ENCODE data around the gene GPR63. TPM values are rescaled to one million over a fixed set of nuclear protein-coding genes. Genes with fewer than 3 reads are reported as not detected.

Gene GPR63
- total and polyA plus RNA-seq, 4 donors = 0.03 to 0.14 (median 0.08) TPM; not detected in 1

DNA sequence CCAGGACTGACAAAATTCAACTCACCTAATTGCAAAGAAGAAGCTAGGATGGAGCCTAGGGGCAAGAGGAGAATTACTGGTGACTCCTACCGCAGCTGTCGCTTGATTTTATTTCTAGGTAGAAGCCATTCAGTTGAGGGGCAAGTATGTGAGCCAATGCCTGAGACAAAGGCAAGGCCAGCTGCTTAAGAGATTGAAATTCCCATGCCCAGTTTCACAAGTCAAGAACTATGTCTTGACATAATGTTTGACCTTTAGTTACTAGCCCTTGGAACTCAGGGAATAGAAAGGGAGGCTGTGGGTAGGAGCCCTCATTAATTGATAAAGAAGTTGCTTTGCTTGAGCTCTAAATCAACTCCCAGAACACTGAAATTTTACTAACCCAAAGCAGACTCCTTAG lies 54.0 kb downstream of the GPR63 start:
- Histone ChIP-seq H3K9ac (ENCODE audit: low read depth in 1 of 2, low read length in 2 of 2) (no peak overlapping the region), H3K27me3 (ENCODE audit: control insufficient read depth in 4 of 4, insufficient read depth in 4 of 4, low read length in 3 of 4) (peaks cover 0 to 2% (median 0%) of the 10 kb centered on the region in 4 donors), H3K4me3 (ENCODE audit: low read depth in 1 of 3, low read length in 3 of 3) (no peak overlapping the region), H3K4me1 (ENCODE audit: control insufficient read depth in 4 of 4, insufficient read depth in 4 of 4, low read length in 3 of 4) (no peaks in the 10 kb centered on the region), H3K9me3 (ENCODE audit: control insufficient read depth in 4 of 4, low read length in 3 of 4) (no peaks in the 10 kb centered on the region), H3K27ac (ENCODE audit: low read depth in 1 of 2, low read length in 2 of 2) (no peak overlapping the region), H3K36me3 (ENCODE audit: control insufficient read depth in 4 of 4, insufficient read depth in 3 of 4, low read depth in 1 of 4, low read length in 3 of 4) (no peaks in the 10 kb centered on the region)
- 90% methylated on average over 2 of the region's 2 CpGs for WGBS
- DNase-seq (ENCODE audit: low spot score) = no peak
- TF ChIP-seq FOXA1 (IDR thresholded peaks at IDR 0.05) (no peak), RXRA (IDR thresholded peaks at IDR 0.05) (no peak), JUND (IDR thresholded peaks at IDR 0.05) (no peak), EGR1 (IDR thresholded peaks at IDR 0.05; ENCODE audit: low read depth in 2 of 2) (no peak), RAD21 (IDR thresholded peaks at IDR 0.05) (no peak), NR2F2 (IDR thresholded peaks at IDR 0.05) (no peak), HNF4A (conservative IDR thresholded peaks at IDR 0.05) (no peak), FOXA2 (IDR thresholded peaks at IDR 0.05) (no peak)
- TF ChIP-seq, protein P1, sequence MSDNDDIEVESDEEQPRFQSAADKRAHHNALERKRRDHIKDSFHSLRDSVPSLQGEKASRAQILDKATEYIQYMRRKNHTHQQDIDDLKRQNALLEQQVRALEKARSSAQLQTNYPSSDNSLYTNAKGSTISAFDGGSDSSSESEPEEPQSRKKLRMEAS (IDR thresholded peaks at IDR 0.05) = no peak
- TF ChIP-seq, protein P2, sequence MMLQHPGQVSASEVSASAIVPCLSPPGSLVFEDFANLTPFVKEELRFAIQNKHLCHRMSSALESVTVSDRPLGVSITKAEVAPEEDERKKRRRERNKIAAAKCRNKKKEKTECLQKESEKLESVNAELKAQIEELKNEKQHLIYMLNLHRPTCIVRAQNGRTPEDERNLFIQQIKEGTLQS (IDR thresholded peaks at IDR 0.05) = no peak
- TF ChIP-seq, protein P3, sequence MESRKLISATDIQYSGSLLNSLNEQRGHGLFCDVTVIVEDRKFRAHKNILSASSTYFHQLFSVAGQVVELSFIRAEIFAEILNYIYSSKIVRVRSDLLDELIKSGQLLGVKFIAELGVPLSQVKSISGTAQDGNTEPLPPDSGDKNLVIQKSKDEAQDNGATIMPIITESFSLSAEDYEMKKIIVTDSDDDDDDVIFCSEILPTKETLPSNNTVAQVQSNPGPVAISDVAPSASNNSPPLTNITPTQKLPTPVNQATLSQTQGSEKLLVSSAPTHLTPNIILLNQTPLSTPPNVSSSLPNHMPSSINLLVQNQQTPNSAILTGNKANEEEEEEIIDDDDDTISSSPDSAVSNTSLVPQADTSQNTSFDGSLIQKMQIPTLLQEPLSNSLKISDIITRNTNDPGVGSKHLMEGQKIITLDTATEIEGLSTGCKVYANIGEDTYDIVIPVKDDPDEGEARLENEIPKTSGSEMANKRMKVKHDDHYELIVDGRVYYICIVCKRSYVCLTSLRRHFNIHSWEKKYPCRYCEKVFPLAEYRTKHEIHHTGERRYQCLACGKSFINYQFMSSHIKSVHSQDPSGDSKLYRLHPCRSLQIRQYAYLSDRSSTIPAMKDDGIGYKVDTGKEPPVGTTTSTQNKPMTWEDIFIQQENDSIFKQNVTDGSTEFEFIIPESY (IDR thresholded peaks at IDR 0.05) = no peak
- TF ChIP-seq, protein P4, sequence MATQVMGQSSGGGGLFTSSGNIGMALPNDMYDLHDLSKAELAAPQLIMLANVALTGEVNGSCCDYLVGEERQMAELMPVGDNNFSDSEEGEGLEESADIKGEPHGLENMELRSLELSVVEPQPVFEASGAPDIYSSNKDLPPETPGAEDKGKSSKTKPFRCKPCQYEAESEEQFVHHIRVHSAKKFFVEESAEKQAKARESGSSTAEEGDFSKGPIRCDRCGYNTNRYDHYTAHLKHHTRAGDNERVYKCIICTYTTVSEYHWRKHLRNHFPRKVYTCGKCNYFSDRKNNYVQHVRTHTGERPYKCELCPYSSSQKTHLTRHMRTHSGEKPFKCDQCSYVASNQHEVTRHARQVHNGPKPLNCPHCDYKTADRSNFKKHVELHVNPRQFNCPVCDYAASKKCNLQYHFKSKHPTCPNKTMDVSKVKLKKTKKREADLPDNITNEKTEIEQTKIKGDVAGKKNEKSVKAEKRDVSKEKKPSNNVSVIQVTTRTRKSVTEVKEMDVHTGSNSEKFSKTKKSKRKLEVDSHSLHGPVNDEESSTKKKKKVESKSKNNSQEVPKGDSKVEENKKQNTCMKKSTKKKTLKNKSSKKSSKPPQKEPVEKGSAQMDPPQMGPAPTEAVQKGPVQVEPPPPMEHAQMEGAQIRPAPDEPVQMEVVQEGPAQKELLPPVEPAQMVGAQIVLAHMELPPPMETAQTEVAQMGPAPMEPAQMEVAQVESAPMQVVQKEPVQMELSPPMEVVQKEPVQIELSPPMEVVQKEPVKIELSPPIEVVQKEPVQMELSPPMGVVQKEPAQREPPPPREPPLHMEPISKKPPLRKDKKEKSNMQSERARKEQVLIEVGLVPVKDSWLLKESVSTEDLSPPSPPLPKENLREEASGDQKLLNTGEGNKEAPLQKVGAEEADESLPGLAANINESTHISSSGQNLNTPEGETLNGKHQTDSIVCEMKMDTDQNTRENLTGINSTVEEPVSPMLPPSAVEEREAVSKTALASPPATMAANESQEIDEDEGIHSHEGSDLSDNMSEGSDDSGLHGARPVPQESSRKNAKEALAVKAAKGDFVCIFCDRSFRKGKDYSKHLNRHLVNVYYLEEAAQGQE (IDR thresholded peaks at IDR 0.05) = no peak

DNA sequence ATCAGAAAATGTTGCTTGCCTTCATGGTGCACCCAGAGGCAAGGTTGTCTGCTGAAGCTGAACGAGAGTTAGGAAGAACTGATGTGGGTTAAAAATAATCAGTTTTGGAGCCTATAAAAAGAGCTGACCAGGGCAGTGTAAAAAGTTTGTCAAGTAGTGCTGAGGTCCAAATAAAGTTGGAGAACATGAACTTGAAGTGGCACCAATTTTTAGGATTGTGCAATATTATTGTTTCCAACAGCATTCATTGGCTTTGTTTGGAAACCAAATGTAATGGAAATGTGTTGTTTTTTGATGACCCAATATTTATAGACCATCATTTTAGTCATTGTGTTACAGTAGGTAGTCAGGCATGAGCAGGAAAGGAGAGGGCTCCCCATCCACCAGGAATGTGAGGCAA lies 55.7 kb downstream of the GPR63 start:
- no peak overlapping the region for H3K27ac ChIP-seq (ENCODE audit: low read depth in 1 of 2, low read length in 2 of 2)
- H3K27me3 ChIP-seq (ENCODE audit: control insufficient read depth in 4 of 4, insufficient read depth in 4 of 4, low read length in 3 of 4) = peaks cover 0 to 2% (median 0%) of the 10 kb centered on the region in 4 donors
- H3K4me3 ChIP-seq (ENCODE audit: low read depth in 1 of 3, low read length in 3 of 3) = no peak overlapping the region
- no peaks in the 10 kb centered on the region for H3K4me1 ChIP-seq (ENCODE audit: control insufficient read depth in 4 of 4, insufficient read depth in 4 of 4, low read length in 3 of 4)
- WGBS = 48% methylated on average over 1 of the region's 1 CpG
- DNase-seq (ENCODE audit: low spot score) = no peak
- H3K9ac ChIP-seq (ENCODE audit: low read depth in 1 of 2, low read length in 2 of 2) = no peak overlapping the region
- no peak for TF ChIP-seq FOXA2 (IDR thresholded peaks at IDR 0.05)
- TF ChIP-seq, protein P2 (IDR thresholded peaks at IDR 0.05) = no peak
- TF ChIP-seq TAF1 (conservative IDR thresholded peaks at IDR 0.05) = no peak
- TF ChIP-seq, protein P1 (IDR thresholded peaks at IDR 0.05) = no peak
- TF ChIP-seq RXRA (IDR thresholded peaks at IDR 0.05) = no peak
- TF ChIP-seq RAD21 (IDR thresholded peaks at IDR 0.05) = no peak
- TF ChIP-seq YY1 (IDR thresholded peaks at IDR 0.05) = no peak
- no peak for TF ChIP-seq EGR1 (IDR thresholded peaks at IDR 0.05; ENCODE audit: low read depth in 2 of 2)
- no peak for TF ChIP-seq HNF4G (IDR thresholded peaks at IDR 0.05)
- TF ChIP-seq, protein P5, sequence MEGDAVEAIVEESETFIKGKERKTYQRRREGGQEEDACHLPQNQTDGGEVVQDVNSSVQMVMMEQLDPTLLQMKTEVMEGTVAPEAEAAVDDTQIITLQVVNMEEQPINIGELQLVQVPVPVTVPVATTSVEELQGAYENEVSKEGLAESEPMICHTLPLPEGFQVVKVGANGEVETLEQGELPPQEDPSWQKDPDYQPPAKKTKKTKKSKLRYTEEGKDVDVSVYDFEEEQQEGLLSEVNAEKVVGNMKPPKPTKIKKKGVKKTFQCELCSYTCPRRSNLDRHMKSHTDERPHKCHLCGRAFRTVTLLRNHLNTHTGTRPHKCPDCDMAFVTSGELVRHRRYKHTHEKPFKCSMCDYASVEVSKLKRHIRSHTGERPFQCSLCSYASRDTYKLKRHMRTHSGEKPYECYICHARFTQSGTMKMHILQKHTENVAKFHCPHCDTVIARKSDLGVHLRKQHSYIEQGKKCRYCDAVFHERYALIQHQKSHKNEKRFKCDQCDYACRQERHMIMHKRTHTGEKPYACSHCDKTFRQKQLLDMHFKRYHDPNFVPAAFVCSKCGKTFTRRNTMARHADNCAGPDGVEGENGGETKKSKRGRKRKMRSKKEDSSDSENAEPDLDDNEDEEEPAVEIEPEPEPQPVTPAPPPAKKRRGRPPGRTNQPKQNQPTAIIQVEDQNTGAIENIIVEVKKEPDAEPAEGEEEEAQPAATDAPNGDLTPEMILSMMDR (IDR thresholded peaks at IDR 0.05; ENCODE audit: low read depth, low read length, missing input control) = no peak
- no peak for TF ChIP-seq NR2F2 (IDR thresholded peaks at IDR 0.05)
- TF ChIP-seq GABPA (IDR thresholded peaks at IDR 0.05 in 1 of 2, conservative IDR thresholded peaks at IDR 0.05 in 1 of 2) = no peak
- TF ChIP-seq, protein P4 (IDR thresholded peaks at IDR 0.05) = no peak
- no peaks in the 10 kb centered on the region for H3K9me3 ChIP-seq (ENCODE audit: control insufficient read depth in 4 of 4, low read length in 3 of 4)
- no peaks in the 10 kb centered on the region for H3K36me3 ChIP-seq (ENCODE audit: control insufficient read depth in 4 of 4, insufficient read depth in 3 of 4, low read depth in 1 of 4, low read length in 3 of 4)
